ENCODE results near the gene IMP4. TPM values are rescaled to one million over a fixed set of nuclear protein-coding genes. Genes with fewer than 3 reads are reported as not detected.

Gene IMP4
- total and polyA plus RNA-seq, 10 of the 15 experiments (the other 5 are each of a cell fraction or from before 2014, with no cell fraction given) = 41.4 to 242 (median 166) TPM

GRCh38 chr2:130389358-130389757, 46.7 kb downstream of the IMP4 start:
- no peaks in the 10 kb centered on the region for H3K27me3 ChIP-seq (replicated peaks in 1 of 2; ENCODE audit: control insufficient read depth in 2 of 2, insufficient read depth in 2 of 2, low read length in 1 of 2)
- no peak overlapping the region for H3K27ac ChIP-seq (ENCODE audit: control insufficient read depth, insufficient read depth)
- POLR2A ChIA-PET = interaction anchor here (0.7 to 1.0 kb wide), 2 partner anchors 16 to 19 kb away, joined by 3 read pairs; no protein-coding TSS in a partner anchor
- TF ChIP-seq E4F1 (IDR thresholded peaks at IDR 0.05; ENCODE audit: borderline replicate concordance, partially characterized antibody) (no peak), IKZF1 (conservative IDR thresholded peaks at IDR 0.05) (no peak), SMAD1 (IDR thresholded peaks at IDR 0.05; ENCODE audit: low read depth, partially characterized antibody) (no peak), TBL1XR1 (IDR thresholded peaks at IDR 0.05; ENCODE audit: low read depth, low read length) (no peak), BCL3 (IDR thresholded peaks at IDR 0.05; ENCODE audit: borderline replicate concordance, insufficient read depth, low read depth, low read length, poor library complexity, severe bottlenecking) (no peak), RFX5 (IDR thresholded peaks at IDR 0.05; ENCODE audit: low read depth, low read length) (no peak), NKRF (conservative IDR thresholded peaks at IDR 0.05) (no peak), HDAC2 (IDR thresholded peaks at IDR 0.05) (no peak), SIX5 (IDR thresholded peaks at IDR 0.05; ENCODE audit: low read depth, low read length, severe bottlenecking) (no peak), BHLHE40 (IDR thresholded peaks at IDR 0.05; ENCODE audit: borderline replicate concordance in 1 of 2, low read depth in 2 of 2, low read length in 1 of 2) (no peak), ESRRA (IDR thresholded peaks at IDR 0.05; ENCODE audit: low read length) (no peak), SPI1 (IDR thresholded peaks at IDR 0.05; ENCODE audit: borderline replicate concordance, insufficient read depth, low read depth, low read length) (no peak), ASH2L (IDR thresholded peaks at IDR 0.05; ENCODE audit: borderline replicate concordance, low read depth) (no peak), MAX (IDR thresholded peaks at IDR 0.05; ENCODE audit: low read depth, low read length) (no peak), ZNF622 (IDR thresholded peaks at IDR 0.05) (no peak), ELK1 (IDR thresholded peaks at IDR 0.05; ENCODE audit: low read depth, low read length) (no peak), KDM1A (IDR thresholded peaks at IDR 0.05; ENCODE audit: borderline replicate concordance) (no peak)

More at GRCh38 chr2:130389358-130389757, 46.7 kb downstream of the IMP4 start:
- Histone ChIP-seq H3K4me3 (no peak overlapping the region), H3K9ac (ENCODE audit: control insufficient read depth, insufficient read depth, low read length) (no peak overlapping the region), H3K79me2 (ENCODE audit: control insufficient read depth, insufficient read depth, low read length) (no peaks in the 10 kb centered on the region), H3K9me3 (replicated peaks; ENCODE audit: control insufficient read depth, insufficient read depth, low read length) (no peaks in the 10 kb centered on the region), H2AFZ (ENCODE audit: control insufficient read depth, low read depth, low read length) (no peak overlapping the region), H4K20me1 (ENCODE audit: control insufficient read depth, insufficient read depth) (no peaks in the 10 kb centered on the region), H3K36me3 (ENCODE audit: control insufficient read depth in 2 of 2, insufficient read depth in 2 of 2, low read length in 1 of 2) (no peaks in the 10 kb centered on the region), H3K4me2 (ENCODE audit: control insufficient read depth, insufficient read depth) (no peak overlapping the region), H3K4me1 (ENCODE audit: control insufficient read depth, insufficient read depth, low read length) (peaks cover 49% of the 10 kb centered on the region)
- DNase-seq (ENCODE audit: low read depth, low spot score) (no peak), FAIRE-seq (no peak), ATAC-seq (no peak)
- ChIA-PET CTCF (interaction anchor here (1.0 to 2.8 kb wide), 4 partner anchors 11 to 34 kb away, joined by 4 to 13 read pairs (median 7); partner anchors contain the start of gene PTPN18), SMC1A (ENCODE audit: uncharacterized antibody, unreplicated experiment) (interaction anchor here (1.3 to 4.3 kb wide), 4 partner anchors 12 to 47 kb away, joined by 4 to 25 read pairs (median 10); partner anchors contain the start of gene IMP4), RAD21 (ENCODE audit: unreplicated experiment) (interaction anchor here (1.4 to 2.2 kb wide), 3 partner anchors 12 to 47 kb away, joined by 6 read pairs; partner anchors contain the start of gene IMP4)
- in situ Hi-C loops (cut with MboI) (no loop called here), intact Hi-C loops (cut with micrococcal nuclease; ENCODE audit: unreplicated experiment) (no loop called here)
- WGBS (ENCODE audit: insufficient coverage, insufficient replicate concordance, low lambda C conversion rate, missing lambda C conversion rate) = 91% methylated on average over 6 of the region's 6 CpGs
- no TSS peak for BruUV-seq (replicated peaks)

All from GM12878 (cell line).